Nephron (organoid): ENCODE data around the gene SDR42E1.

Experiments used
- H3K27ac Mint-ChIP-seq, 3 experiments: 2 replicates each; pipeline ENCODE4 v1.8.0; 2020; ENCODE audit warnings: mixed read lengths in 3 of 3, mild to moderate bottlenecking in 2 of 3, moderate library complexity in 1 of 3
- H3K27me3 Mint-ChIP-seq: 2 replicates; pipeline ENCODE4 v1.8.0; 2021; ENCODE audit warnings: low read depth, mild to moderate bottlenecking, moderate library complexity, mixed read lengths
- H3K36me3 Mint-ChIP-seq: 2 replicates; pipeline ENCODE4 v1.8.0; 2020; ENCODE audit warnings: low read depth, mixed read lengths
- H3K4me1 Mint-ChIP-seq: 2 replicates; pipeline ENCODE4 v1.8.0; 2020; ENCODE audit warnings: mixed read lengths
- H3K4me3 Mint-ChIP-seq, 3 experiments: 2 replicates each; pipeline ENCODE4 v1.8.0; 2020; ENCODE audit warnings: mild to moderate bottlenecking in 3 of 3, mixed read lengths in 3 of 3, moderate library complexity in 2 of 3
- H3K9me3 Mint-ChIP-seq: 2 replicates; pipeline ENCODE4 v1.8.0; 2020; ENCODE audit warnings: mixed read lengths
- CTCF ChIP-seq, 3 experiments: fragments of 200-600 bp; sonication (generic); IDR thresholded peaks; one replicate each; pipeline ENCODE4 v1.5.0; 2021; ENCODE audit warnings: antibody characterized with exemption in 3 of 3; ENCODE audit not compliant: unreplicated experiment in 3 of 3

SDR42E1 gene

GRCh38 chr16:82047374-82047773 lies 36.1 kb upstream of the SDR42E1 start:
- no peak overlapping the region for H3K27ac Mint-ChIP-seq
- no peaks in the 10 kb centered on the region for H3K9me3 Mint-ChIP-seq
- H3K4me3 Mint-ChIP-seq = no peak overlapping the region
- peaks cover 16% of the 10 kb centered on the region for H3K4me1 Mint-ChIP-seq
- no peaks in the 10 kb centered on the region for H3K36me3 Mint-ChIP-seq
- no peak for TF ChIP-seq CTCF (IDR thresholded peaks at IDR 0.05; ENCODE audit: unreplicated experiment in 3 of 3)
- peaks cover 12% of the 10 kb centered on the region for H3K27me3 Mint-ChIP-seq

DNA sequence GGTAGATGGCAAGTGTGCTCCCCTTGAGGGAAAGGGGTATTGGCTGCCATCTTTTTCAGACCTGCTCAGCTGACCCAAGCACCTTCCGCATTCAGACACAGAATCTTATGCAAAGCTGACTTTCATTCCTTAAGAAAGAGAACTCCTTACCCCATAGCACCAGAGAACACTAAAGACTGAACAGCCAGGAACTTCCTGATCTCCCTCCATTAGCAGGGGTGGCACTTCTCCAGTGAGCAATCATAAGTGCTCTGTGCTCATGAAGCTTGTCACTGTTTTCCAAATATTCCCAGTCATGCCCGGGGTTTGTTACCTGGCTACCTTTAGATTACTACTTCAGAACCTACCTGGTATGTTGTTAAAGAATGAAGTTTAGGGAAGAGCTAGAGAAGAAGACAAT lies 35.7 kb upstream of the SDR42E1 start:
- Mint-ChIP-seq H3K4me1 (peaks cover 16% of the 10 kb centered on the region), H3K36me3 (no peaks in the 10 kb centered on the region), H3K9me3 (no peaks in the 10 kb centered on the region), H3K4me3 (no peak overlapping the region), H3K27ac (no peak overlapping the region), H3K27me3 (peaks cover 12% of the 10 kb centered on the region)
- TF ChIP-seq CTCF (IDR thresholded peaks at IDR 0.05; ENCODE audit: unreplicated experiment in 3 of 3) = no peak

GRCh38 chr16:82046541-82046940 lies 35.3 kb upstream of the SDR42E1 start:
- H3K36me3 Mint-ChIP-seq = no peaks in the 10 kb centered on the region

GRCh38 chr16:82045465-82045864 lies 34.2 kb upstream of the SDR42E1 start:
- no peak overlapping the region for H3K4me3 Mint-ChIP-seq
- no peaks in the 10 kb centered on the region for H3K36me3 Mint-ChIP-seq
- TF ChIP-seq CTCF (IDR thresholded peaks at IDR 0.05; ENCODE audit: unreplicated experiment in 3 of 3) = no peak
- peaks cover 12% of the 10 kb centered on the region for H3K27me3 Mint-ChIP-seq
- H3K9me3 Mint-ChIP-seq = no peaks in the 10 kb centered on the region
- H3K27ac Mint-ChIP-seq = peak overlapping the region in 2 of 3 experiments; percentile 32 to 44
- H3K4me1 Mint-ChIP-seq = peaks cover 16% of the 10 kb centered on the region

More at GRCh38 chr16:82046541-82046940, 35.3 kb upstream of the SDR42E1 start:
- TF ChIP-seq CTCF (IDR thresholded peaks at IDR 0.05; ENCODE audit: unreplicated experiment in 3 of 3) = no peak
- Mint-ChIP-seq H3K27ac (no peak overlapping the region), H3K27me3 (peaks cover 12% of the 10 kb centered on the region), H3K4me3 (no peak overlapping the region), H3K4me1 (peaks cover 16% of the 10 kb centered on the region), H3K9me3 (no peaks in the 10 kb centered on the region)

DNA sequence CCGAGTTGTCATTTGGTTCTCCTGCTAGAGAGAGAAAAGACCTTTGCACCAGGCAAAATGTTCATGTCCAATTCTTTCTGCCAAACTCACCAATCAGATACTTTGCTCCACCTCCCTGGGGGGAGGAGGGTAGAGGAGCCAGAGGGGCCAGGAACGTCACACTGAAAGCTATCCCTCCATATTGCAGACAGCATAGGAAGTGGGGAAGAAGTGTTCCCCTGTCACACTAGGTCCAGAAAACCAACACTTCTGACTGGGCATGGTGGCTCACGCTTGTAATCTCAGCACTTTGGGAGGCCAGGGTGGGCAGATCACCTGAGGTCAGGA lies 33.3 kb upstream of the SDR42E1 start:
- no peaks in the 10 kb centered on the region for H3K36me3 Mint-ChIP-seq
- H3K27me3 Mint-ChIP-seq = peaks cover 9% of the 10 kb centered on the region
- no peak for TF ChIP-seq CTCF (IDR thresholded peaks at IDR 0.05; ENCODE audit: unreplicated experiment in 3 of 3)
- peaks cover 16% of the 10 kb centered on the region for H3K4me1 Mint-ChIP-seq
- H3K9me3 Mint-ChIP-seq = no peaks in the 10 kb centered on the region
- H3K4me3 Mint-ChIP-seq = no peak overlapping the region
- H3K27ac Mint-ChIP-seq = peak overlapping the region; percentile 57 to 87 (median 80)

- no peak overlapping the region for H3K4me3 Mint-ChIP-seq
- H3K36me3 Mint-ChIP-seq = no peaks in the 10 kb centered on the region
- H3K4me1 Mint-ChIP-seq = peaks cover 16% of the 10 kb centered on the region
- H3K9me3 Mint-ChIP-seq = no peaks in the 10 kb centered on the region
- no peak for TF ChIP-seq CTCF (IDR thresholded peaks at IDR 0.05; ENCODE audit: unreplicated experiment in 3 of 3)
- peaks cover 11% of the 10 kb centered on the region for H3K27me3 Mint-ChIP-seq
- H3K27ac Mint-ChIP-seq = peak overlapping the region; percentile 57 to 87 (median 80)
Measured at GRCh38 chr16:82043680-82044584, 32.7 kb upstream of the SDR42E1 start.
